Heart right ventricle (tissue), 16 donors: Measurements from ENCODE around the gene GNPTAB. TPM values are rescaled to one million over a fixed set of nuclear protein-coding genes. Genes with fewer than 3 reads are reported as not detected.

ENCODE experiments used
- ATAC-seq, 8 donors: fragments of 200-7000 bp; cut with Tn5 transposase; one replicate each; pipeline ENCODE4 v1.9.1; 2020; ENCODE audit warnings: mild to moderate bottlenecking in 8 of 8, moderate library complexity in 8 of 8, moderate number of reproducible peaks in 1 of 8
- DNase-seq, 2 donors: peaks; one replicate each; pipeline ENCODE4 v3.0.0-alpha.2; 2020
- H3K27ac ChIP-seq, 10 donors: fragments of 200-600 bp; sonication (generic) in 2 of 10; one replicate each; pipeline versions ENCODE4 v1.5.0 to v1.8.0; 2020 to 2022; ENCODE audit warnings: mild to moderate bottlenecking in 3 of 10
- H3K27me3 ChIP-seq, 7 donors: fragments of 200-600 bp; one replicate each; pipeline ENCODE4 v1.8.0; 2021 to 2022; ENCODE audit warnings: mild to moderate bottlenecking in 2 of 7
- H3K36me3 ChIP-seq, 9 donors: fragments of 200-600 bp; sonication (generic) in 1 of 9; one replicate each; pipeline versions ENCODE4 v1.5.0 to v1.8.0; 2020 to 2022; ENCODE audit warnings: mild to moderate bottlenecking in 2 of 9
- H3K4me1 ChIP-seq, 9 donors: fragments of 200-600 bp; sonication (generic) in 1 of 9; one replicate each; pipeline versions ENCODE4 v1.5.0 to v1.8.0; 2020 to 2022; ENCODE audit warnings: mild to moderate bottlenecking in 4 of 9
- H3K4me3 ChIP-seq, 10 donors: fragments of 200-600 bp; sonication (generic) in 2 of 10; one replicate each; pipeline versions ENCODE4 v1.5.0 to v1.8.0; 2020 to 2022; ENCODE audit warnings: mild to moderate bottlenecking in 7 of 10, moderate library complexity in 2 of 10
- H3K9me3 ChIP-seq, 11 donors: fragments of 200-600 bp in 10 of 11; sonication (generic) in 2 of 11; one replicate each; pipeline versions ENCODE4 v1.5.0 to v1.8.0; 2013 to 2022; ENCODE audit warnings: mild to moderate bottlenecking in 2 of 11, control low read depth in 1 of 11, moderate library complexity in 1 of 11
- CTCF ChIP-seq, 9 donors: fragments of 200-600 bp; sonication (generic) in 2 of 9; IDR thresholded peaks; one replicate each; pipeline versions ENCODE4 v1.5.0 to v1.8.0; 2021 to 2022; ENCODE audit warnings: antibody characterized with exemption in 9 of 9, mild to moderate bottlenecking in 5 of 9, moderate library complexity in 1 of 9
- WGBS, 2 donors: extraction: QIAGEN DNeasy Blood & Tissue Kit; methylation state at CpG; one replicate each; pipeline ENCODE4 v1.1.7; 2013; ENCODE audit warnings: inconsistent platforms in 1 of 2; 5-methylcytosine and 5-hydroxymethylcytosine counted together
- intact Hi-C, 10 donors: fragments of 100-400 bp; cut with DNase I; formaldehyde crosslinking; loops; one replicate each; pipeline versions ENCODE4 v1.11.1 to v1.14.2; 2022
- polyA plus RNA-seq, 2 donors: library from polyadenylated mRNA; stranded (reverse); fragments of 200-250 nt; gene quantifications; one replicate each; pipeline ENCODE4 v1.2.3, GENCODE V29; 2013
- total RNA-seq, 10 donors: library from RNA; stranded (reverse); fragmentation: NEBNext Ultra II Directional in 3 of 10; extraction: Animal tissue kit (Norgen Biotek cat#: 25700) in 3 of 10; gene quantifications; one replicate each; pipeline versions ENCODE4 v1.2.1 to v1.2.4, GENCODE V29; 2021 to 2023
- donor health status: Arrhythmogenic right ventricular cardiomyopathy.
- donor health status: ischemic (EF 13 %, LVEDD 7.1; RV severe dilation, severe dysfunction).
- donor health status: healthy with polysubstance abuse.
- donor health status: DM: no; HTN: yes; CAD: no.
- donor health status: DM: no; HTN: no; CAD: no.
- donor health status: ischemic (EF 25% LVEDD 6.9; RV normal size, moderate dysfunction).
- donor health status: ischemic (EF 25% LVEDD 5.7; RV mildly dilated, moderate dysfunction).
- donor health status: healthy.
- donor health status: DM: yes; HTN: yes; CAD: no.
- donor health status: Ischemic cardiomyopathy.
- donor health status: ischemic (EF 35%, LVEDD 5.7; RV mildly dilated, moderate dysfunction).
- donor health status: nonischemic (EF 11% LVEDD 7.7; RV severe dilation, severe dysfunction).
- donor health status: DM: yes; HTN: yes; CAD: no.
- donor health status: PGD.
- donor health status: ischemic (EF 29% LVEDD 5.4; RV normal size, mild dysfunction).
- donor health status: nonischemic (EF 23%, LVEDD 6.1; RV moderate dilation, normal function).

Gene GNPTAB
- total and polyA plus RNA-seq, 12 donors, result 10.5 to 60.6 (median 47.6) TPM

DNA sequence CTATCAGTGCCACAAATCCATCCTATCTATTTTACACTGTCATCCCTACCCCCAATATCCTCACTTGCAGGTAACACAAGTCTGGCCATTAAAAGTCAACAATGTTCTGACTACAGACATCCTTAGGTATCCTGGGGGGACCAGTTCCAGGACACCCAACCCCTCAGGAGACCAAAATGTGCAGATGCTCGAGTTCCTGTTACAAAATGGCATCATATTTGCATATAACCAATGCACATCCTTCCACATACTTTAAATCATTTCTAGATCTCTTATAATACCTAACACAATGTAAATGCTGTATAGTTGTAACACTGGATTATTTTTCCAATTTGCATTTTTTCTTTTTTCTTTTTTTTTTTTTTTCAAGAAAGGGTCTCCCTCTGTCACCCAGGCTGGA, 98.4 kb downstream of the GNPTAB start:
- no peaks in the 10 kb centered on the region for H3K27me3 ChIP-seq
- DNase-seq, result no peak
- intact Hi-C loops, result no loop called here
- no peak overlapping the region for H3K27ac ChIP-seq
- peaks cover 0 to 91% (median 23%) of the 10 kb centered on the region in 9 donors for H3K36me3 ChIP-seq
- H3K4me3 ChIP-seq, result no peak overlapping the region
- ATAC-seq, result no peak
- WGBS, 2 donors, result 92 to 94% methylated on average over 1 of the region's 1 CpG
- TF ChIP-seq CTCF (IDR thresholded peaks at IDR 0.05), result no peak
- no peaks in the 10 kb centered on the region for H3K4me1 ChIP-seq
- H3K9me3 ChIP-seq, result no peaks in the 10 kb centered on the region

DNA sequence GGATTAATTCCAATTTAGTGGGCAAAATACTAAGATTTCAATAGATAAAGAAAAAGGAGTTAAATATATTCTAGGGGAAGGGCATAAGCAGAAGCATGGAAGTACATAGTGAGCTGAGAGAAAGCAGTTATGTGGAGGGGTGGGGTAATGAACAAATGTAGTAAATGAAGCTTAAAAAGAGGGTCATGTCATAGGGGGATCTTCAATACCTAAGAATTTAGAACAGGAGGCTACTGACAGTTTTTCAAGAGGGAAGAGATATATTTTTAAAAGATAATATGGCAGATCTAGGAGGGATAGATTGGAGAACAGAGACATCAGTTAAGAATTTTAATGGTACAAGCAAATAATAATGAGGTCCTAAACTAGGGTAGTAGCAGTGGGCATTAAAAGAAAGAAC, 100.9 kb downstream of the GNPTAB start:
- Histone ChIP-seq H3K27me3 (no peaks in the 10 kb centered on the region), H3K4me3 (no peak overlapping the region), H3K36me3 (peaks cover 0 to 96% (median 23%) of the 10 kb centered on the region in 9 donors), H3K4me1 (no peaks in the 10 kb centered on the region), H3K27ac (no peak overlapping the region), H3K9me3 (no peaks in the 10 kb centered on the region)
- ATAC-seq (no peak), DNase-seq (no peak)
- TF ChIP-seq CTCF (IDR thresholded peaks at IDR 0.05), result no peak
- intact Hi-C loops, result no loop called here

GRCh38 chr12:101727098-101727497, 103.7 kb downstream of the GNPTAB start:
- H3K27ac ChIP-seq, result no peak overlapping the region
- no peaks in the 10 kb centered on the region for H3K4me1 ChIP-seq
- H3K9me3 ChIP-seq, result no peaks in the 10 kb centered on the region
- no peak overlapping the region for H3K4me3 ChIP-seq
- TF ChIP-seq CTCF (IDR thresholded peaks at IDR 0.05), result no peak
- DNase-seq, result no peak
- intact Hi-C loops, result no loop called here
- H3K27me3 ChIP-seq, result no peaks in the 10 kb centered on the region
- no peak for ATAC-seq
- peaks cover 0 to 98% (median 23%) of the 10 kb centered on the region in 9 donors for H3K36me3 ChIP-seq

GRCh38 chr12:101722392-101722791, 108.4 kb downstream of the GNPTAB start:
- 98 to 99% methylated on average over 4 of the region's 4 CpGs for WGBS, 2 donors
- H3K27me3 ChIP-seq, result no peaks in the 10 kb centered on the region
- H3K4me3 ChIP-seq, result no peak overlapping the region
- ATAC-seq, result no peak
- no peaks in the 10 kb centered on the region for H3K9me3 ChIP-seq
- DNase-seq, result no peak
- intact Hi-C loops, result no loop called here
- TF ChIP-seq CTCF (IDR thresholded peaks at IDR 0.05), result no peak
- H3K27ac ChIP-seq, result no peak overlapping the region
- H3K4me1 ChIP-seq, result no peaks in the 10 kb centered on the region
- H3K36me3 ChIP-seq, result peaks cover 0 to 77% (median 12%) of the 10 kb centered on the region in 9 donors

DNA sequence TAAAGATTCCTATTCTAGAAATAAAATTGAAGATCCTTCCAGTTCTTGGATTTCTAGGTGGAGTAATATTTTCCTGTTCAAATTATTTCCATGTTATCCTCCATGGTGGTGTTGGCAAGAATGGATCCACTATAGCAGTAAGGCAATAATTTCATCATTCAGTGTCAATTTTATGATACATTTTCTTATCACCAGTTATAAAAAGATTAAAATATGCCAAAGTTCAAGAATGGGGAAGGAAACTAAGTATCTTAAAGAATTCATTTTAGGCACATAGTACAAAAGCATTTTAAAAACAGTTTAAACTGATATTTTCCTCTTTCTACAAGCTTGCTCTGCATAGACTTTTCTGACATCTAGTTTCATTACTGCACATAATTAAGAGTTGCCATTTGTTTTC, 110.6 kb downstream of the GNPTAB start:
- no peak overlapping the region for H3K4me3 ChIP-seq
- ATAC-seq, result no peak
- no peaks in the 10 kb centered on the region for H3K27me3 ChIP-seq
- H3K36me3 ChIP-seq, result peaks cover 0 to 58% (median 7%) of the 10 kb centered on the region in 9 donors
- no peak for DNase-seq
- no peak overlapping the region for H3K27ac ChIP-seq
- TF ChIP-seq CTCF (IDR thresholded peaks at IDR 0.05), result no peak
- intact Hi-C loops, result no loop called here
- peaks cover 0 to 16% (median 8%) of the 10 kb centered on the region in 9 donors for H3K4me1 ChIP-seq
- H3K9me3 ChIP-seq, result no peaks in the 10 kb centered on the region
